Measurements from ENCODE around the gene MNDA.
"Not testable (repeated sequence)": the region's sequence is repeated elsewhere in the genome, so short reads cannot be mapped to it uniquely, and the experiment has no call there.

Gene MNDA

DNA sequence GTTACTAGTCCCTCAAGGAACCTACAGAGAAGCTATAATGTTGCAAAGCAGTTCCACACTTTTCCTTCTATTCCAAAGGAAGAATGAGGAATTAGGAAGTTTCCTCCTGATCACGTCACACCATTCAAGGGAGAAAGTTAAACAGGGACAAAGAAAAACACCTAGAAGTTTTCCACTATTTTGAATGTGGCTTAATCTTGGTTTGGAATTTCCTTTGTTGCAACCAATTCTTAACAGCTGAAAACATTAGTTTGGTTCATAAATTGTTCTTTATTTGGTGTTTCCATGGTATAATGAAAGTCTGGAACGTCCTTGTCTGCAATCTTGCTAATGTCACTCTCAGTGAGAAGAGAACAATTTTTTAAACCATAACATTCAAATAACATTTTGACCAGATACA is 8.4 kb downstream of the MNDA start:
- no peak for DNase-seq

DNA sequence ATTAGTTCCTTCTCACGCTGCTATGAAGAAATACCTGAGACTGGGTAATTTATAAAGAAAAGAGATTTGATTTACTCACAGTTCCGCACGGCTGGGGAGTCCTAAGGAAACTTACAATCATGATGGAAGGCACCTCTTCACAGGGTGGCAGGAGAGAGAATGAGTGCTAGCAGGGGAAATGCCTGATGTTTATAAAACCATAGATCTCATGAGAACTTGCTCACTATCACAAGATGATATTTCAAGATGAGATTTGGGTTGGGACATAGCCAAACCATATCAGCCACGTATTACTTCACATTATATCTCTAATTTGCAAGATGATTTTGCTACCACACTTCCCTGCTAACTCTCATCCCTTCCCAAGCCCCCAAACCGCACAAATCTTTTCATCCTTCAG is 9.1 kb downstream of the MNDA start:
- DNase-seq: no peak

DNA sequence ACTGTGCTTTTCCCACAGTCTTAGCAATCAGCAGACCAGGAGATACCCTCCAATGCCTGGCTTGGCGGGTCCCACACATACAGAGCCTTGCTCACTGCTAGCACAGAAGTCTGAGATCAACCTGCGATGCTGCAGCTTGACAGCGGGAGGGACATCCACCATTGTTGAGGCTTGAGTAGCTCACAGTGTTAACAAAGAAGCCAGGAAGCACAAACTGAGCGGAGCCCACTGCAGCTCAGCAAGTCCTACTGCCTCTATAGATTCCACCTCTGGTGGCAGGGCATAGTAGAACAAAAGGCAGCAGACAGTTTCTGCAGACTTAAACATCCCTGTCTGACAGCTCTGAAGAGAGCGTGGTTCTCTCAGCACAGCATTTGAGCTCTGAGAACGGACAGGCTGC is 33.4 kb downstream of the MNDA start:
- DNase-seq: no peak

DNA sequence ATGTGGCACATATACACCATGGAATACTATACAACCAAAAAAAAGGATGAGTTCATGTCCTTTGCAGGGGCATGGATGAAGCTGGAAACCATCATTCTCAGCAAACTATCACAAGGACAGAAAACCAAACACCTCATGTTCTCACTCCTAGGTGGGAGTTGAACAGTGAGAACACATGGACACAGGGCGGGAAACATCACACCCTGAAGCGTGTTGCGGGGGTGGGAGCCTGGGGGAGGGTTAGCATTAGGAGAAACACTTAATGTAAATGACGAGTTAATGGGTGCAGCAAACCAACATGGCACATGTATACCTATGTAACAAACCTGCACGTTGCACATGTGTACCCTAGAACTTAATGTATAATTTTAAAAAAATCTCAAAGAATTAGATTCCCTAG is 39.3 kb downstream of the MNDA start:
- not testable (repeated sequence) for DNase-seq

DNA sequence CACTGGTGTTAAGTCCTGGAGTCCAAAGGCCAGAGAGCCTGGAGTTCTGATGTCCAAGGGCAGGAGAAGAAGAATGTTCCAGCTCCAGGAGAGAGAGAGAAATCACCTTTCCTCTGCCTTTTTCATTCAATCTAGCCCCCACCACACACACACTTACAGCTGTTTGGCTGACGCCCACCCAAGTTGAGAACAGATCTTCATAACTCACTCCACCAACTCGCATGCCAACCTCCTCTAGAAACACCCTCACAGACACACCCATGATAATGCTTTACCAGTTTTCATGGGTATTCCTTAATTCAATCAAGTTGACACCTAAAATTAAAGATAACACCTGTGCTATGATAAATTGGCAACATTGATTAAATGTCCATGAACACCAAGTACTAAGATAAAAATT is 42.0 kb downstream of the MNDA start:
- no peak for DNase-seq

DNA sequence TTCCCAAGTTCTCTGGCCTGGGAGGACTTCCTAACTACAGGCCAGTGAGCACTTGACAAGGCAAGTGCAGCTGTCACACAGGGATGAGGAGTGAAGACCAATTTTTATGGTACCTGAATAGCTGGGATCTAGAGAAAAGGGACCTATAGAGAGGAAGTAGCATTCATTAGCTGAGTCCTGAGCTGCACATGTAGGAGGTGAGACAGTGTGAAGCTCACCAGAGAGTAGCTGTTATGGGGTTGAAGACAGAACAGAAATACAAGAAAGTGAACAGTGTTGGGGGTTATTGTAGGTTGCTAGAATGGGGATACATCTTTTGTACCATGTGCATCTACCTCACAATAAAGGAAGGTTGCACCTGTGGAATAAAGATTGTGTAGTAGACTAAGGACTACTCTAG is 62.5 kb downstream of the MNDA start:
- no peak for DNase-seq

DNA sequence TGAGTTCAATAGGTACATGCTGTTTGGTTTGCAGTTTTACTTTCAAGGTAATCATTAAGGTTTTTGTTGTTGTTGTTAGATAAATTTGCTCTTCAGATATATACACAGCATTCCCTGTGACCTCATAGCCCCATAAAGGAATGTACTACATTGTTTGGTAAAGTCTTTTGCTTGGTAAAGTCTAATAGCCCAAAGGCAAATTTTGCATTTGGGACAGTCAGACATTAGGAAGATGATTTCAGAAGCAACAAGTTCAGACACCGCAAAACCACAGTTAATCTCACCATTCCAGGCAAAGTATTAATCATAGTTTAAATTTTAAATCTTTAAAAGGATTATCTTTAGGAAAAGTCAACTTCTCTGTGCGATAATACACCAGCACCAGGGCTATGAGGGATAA is 67.6 kb downstream of the MNDA start:
- DNase-seq: no peak
